Fibroblast of mammary gland (primary cell): Measurements from ENCODE around the gene OBSL1.

Experiments
- DNase-seq: peaks from one replicate; pipeline ENCODE4 v3.0.0-alpha.2; 2010; ENCODE audit warnings: low read depth
- H3K4me3 ChIP-seq: 2 replicates; pipeline ENCODE4 v1.5.1; 2011; ENCODE audit warnings: low read depth, mild to moderate bottlenecking, low read length, moderate library complexity; ENCODE audit not compliant: control insufficient read depth
- CTCF ChIP-seq: conservative IDR thresholded peaks from 2 replicates; pipeline ENCODE4 v1.5.1; 2011; ENCODE audit warnings: low read depth, low read length, inconsistent platforms; ENCODE audit not compliant: control insufficient read depth, insufficient read depth

Gene OBSL1

DNA sequence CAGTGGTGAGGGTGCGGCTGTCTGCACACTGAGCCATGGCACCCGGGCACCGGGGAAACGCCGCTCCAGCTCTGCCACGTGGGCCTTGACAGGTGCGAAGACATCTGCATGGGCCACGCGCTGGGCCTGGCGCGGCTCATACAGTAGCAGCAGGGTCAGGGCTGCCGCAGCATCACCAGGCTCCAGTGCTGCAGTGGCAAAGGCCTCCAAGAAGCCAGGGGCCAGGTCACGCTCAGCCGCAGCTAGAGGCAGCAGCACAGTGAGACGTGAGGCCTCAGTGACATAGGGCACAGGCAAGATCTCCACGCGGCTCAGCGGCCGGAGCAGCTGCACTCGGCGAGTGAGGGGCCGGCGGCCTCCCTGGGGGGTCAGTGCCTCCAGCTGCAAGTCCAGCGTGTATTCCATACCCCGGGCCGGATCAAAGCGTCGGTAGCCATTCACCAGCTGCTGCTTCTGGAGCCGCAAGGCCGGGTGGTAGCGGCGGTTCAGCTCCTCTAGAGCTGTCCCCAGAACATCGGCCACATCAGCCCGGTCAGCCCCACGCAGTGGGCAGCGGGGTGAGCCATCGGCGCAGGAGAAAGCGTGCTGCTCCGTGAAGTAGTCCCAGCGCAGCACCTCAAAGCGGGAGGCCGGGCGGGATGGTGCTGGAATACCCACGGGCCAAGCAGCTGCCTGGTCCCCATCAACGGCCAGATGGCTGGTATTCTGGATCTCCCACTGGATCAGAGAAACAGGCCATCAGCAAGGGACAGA is 31.2 kb downstream of the OBSL1 start:
- no peak overlapping the region for H3K4me3 ChIP-seq
- no peak for TF ChIP-seq CTCF
- DNase-seq = no peak

DNA sequence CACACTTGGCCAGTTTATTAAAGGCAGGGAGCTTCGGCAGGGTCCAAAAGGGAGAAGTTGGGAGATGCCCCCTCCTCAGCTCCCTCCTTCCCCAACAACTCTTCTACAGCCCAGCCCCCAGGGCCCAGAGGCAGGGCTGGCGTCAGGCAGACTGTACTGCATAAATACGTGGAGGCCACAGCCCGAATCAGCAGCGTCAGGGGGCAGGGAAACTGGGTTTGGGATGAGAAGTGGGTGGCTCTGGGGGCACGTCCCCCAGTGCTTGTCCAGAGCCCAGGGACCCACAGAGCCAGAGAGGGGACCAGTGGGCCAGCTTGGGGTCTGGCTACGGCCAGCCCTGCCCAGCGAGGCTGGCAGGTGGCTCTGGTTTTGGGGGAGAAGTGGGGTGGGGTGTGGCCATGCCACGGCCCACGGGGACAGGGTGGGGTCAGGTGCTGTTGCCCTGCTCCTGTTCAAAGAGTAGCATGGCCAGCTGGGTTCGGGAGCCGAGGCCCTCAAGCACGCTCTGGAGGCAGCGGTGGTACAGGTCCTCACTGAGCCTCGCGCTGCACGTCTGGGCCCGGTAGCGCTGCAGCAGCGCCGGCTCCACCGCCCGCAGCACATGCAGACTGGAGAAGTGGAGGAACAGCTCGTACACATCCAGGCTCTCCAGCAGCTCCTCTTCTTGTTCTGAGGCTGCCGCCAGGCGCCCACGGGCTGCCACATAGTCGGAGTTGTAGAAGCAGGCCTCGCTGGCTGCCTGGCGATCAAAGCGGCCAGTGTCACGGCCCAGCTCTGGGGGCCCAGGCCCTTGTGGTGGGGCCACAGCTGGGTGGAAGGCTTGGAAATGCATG is 32.2 kb downstream of the OBSL1 start:
- no peak overlapping the region for H3K4me3 ChIP-seq
- no peak for TF ChIP-seq CTCF
- DNase-seq = no peak

DNA sequence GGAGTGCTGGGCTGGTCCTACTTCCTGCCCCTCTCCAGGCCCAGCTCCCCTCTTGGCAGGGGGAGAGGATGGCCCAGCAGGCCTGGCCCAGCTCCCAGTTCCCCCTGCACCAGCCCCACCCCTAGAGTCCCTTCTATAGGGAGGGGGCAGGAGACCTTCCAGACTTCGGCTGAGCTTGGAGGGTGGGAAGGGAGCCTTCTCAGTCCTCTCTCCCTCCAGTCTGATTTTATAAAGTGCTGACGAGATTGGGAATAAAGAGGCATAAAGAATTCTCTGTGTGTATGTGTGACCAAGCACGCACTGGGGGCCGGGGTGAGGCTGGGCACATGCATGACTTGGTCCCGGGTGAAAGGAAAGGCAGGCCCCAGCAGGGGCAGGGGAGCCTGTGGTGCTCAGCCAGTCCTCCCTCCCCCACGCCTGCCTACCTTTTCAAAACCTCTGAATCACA is 32.8 kb downstream of the OBSL1 start:
- H3K4me3 ChIP-seq = no peak overlapping the region
- no peak for TF ChIP-seq CTCF
- DNase-seq = no peak

DNA sequence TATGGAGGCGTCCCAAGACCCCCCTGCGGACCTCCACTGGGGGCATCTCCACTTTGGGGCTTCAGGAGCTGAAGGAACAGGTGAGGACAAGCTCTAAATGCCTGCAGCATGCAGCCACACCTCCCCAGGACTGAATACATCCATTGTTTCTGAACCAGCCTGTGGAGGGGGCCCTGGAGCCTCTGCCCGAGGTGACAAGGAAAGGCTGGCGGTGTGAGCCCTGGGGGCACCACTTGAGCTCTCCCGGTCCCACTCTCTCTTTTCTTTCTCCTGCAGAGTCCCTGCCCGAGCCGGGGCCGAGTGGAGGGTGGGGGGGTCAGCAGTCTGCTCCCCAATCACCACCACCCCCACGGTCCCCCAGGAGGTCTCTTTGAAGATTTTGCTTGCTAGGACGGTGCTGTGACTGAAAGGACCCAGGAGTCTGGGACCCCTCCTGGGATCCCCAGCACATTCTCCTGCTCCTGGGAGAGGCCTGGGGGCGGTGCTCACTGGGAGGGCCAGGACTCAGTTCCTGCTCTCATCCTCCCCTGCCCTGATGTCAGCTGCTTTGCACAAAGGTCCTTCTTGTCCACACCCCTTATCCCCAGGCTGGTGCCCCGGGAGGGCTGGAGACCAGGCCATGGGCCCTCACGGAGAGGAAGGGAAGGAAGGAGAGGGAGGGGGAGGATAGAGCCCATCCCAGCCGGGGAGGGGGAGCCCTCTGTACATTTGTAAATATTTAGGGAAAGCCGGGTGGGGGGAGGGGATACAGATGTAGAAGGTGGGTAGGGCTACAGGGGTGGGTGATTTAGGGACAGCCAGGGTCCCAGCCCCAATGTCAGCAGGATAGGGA is 33.5 kb downstream of the OBSL1 start:
- no peak for DNase-seq
- TF ChIP-seq CTCF = no peak
- H3K4me3 ChIP-seq = no peak overlapping the region

- TF ChIP-seq CTCF = no peak
These were observed 34.4 kb downstream of the OBSL1 start for GRCh38 chr2:219536967-219537366.

DNA sequence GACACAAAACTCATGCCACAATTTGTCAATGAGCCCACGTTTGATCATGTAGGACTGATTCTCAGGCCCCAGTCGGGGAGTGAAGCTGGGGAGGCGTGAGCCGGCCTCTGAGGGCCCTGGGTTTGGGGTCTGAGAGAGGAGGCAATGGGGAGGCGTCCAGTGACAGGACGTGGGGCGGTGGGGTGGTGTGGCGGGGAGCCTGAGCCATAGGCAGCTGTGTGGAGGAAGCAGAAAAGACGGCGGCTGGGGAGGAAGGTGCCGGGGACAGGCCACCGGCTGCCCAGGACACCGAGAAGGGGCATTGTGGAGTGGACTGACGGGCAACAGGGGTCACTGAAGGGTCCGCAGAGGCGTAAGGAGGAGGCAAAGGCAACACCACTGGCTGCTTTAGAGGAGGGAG is 34.9 kb downstream of the OBSL1 start:
- H3K4me3 ChIP-seq = no peak overlapping the region
- TF ChIP-seq CTCF = no peak
- DNase-seq = no peak

More at GRCh38 chr2:219536967-219537366, 34.4 kb downstream of the OBSL1 start:
- H3K4me3 ChIP-seq = no peak overlapping the region
- DNase-seq = no peak
